T-helper 2 cell treated with Interferon-gamma antibody and Interleukin-4, amounts not matched to agents 5 μg/mL and 100 μg/mL, for 36 hours (primary cell): ENCODE measurements around the gene SLC47A2.

Experiments used
- DNase-seq: peaks from one replicate; pipeline ENCODE4 v3.0.0; 2021; ENCODE audit warnings: low spot score
- H3K27ac Mint-ChIP-seq: one replicate; pipeline ENCODE4 v1.8.0; 2021; ENCODE audit warnings: mild to moderate bottlenecking, mixed read lengths
- H3K27me3 Mint-ChIP-seq: one replicate; pipeline ENCODE4 v1.8.0; 2021; ENCODE audit warnings: low read depth, mixed read lengths
- H3K36me3 Mint-ChIP-seq: one replicate; pipeline ENCODE4 v1.8.0; 2021; ENCODE audit warnings: low read depth, mixed read lengths
- H3K4me1 Mint-ChIP-seq: one replicate; pipeline ENCODE4 v1.8.0; 2021; ENCODE audit warnings: low read depth, mixed read lengths
- H3K4me3 Mint-ChIP-seq: one replicate; pipeline ENCODE4 v1.8.0; 2022; ENCODE audit warnings: mild to moderate bottlenecking, moderate library complexity, mixed read lengths
- H3K9me3 Mint-ChIP-seq: one replicate; pipeline ENCODE4 v1.8.0; 2021; ENCODE audit warnings: mixed read lengths

Gene SLC47A2

GRCh38 chr17:19647697-19648474 lies 68.5 kb downstream of the SLC47A2 start:
- Mint-ChIP-seq H3K27me3 (peaks cover 15% of the 10 kb centered on the region), H3K4me1 (peaks cover 30% of the 10 kb centered on the region), H3K27ac (peak overlapping the region; percentile 93), H3K36me3 (peaks cover 6% of the 10 kb centered on the region), H3K9me3 (no peaks in the 10 kb centered on the region), H3K4me3 (peak overlapping the region; percentile 96)
- DNase-seq: peak; percentile 37

GRCh38 chr17:19646788-19647696 lies 69.3 kb downstream of the SLC47A2 start:
- no peak for DNase-seq
- Mint-ChIP-seq H3K4me1 (peaks cover 37% of the 10 kb centered on the region), H3K27ac (peak overlapping the region; percentile 93), H3K36me3 (peaks cover 3% of the 10 kb centered on the region), H3K9me3 (no peaks in the 10 kb centered on the region), H3K4me3 (peak overlapping the region; percentile 96), H3K27me3 (peaks cover 21% of the 10 kb centered on the region)

- H3K36me3 Mint-ChIP-seq: no peaks in the 10 kb centered on the region
- no peak overlapping the region for H3K27ac Mint-ChIP-seq
- peak overlapping the region; percentile 29 for H3K4me3 Mint-ChIP-seq
- DNase-seq: peak; percentile 48
- peaks cover 30% of the 10 kb centered on the region for H3K27me3 Mint-ChIP-seq
- peaks cover 35% of the 10 kb centered on the region for H3K4me1 Mint-ChIP-seq
- H3K9me3 Mint-ChIP-seq: no peaks in the 10 kb centered on the region
Observed at GRCh38 chr17:19645734-19646201, 70.6 kb downstream of the SLC47A2 start.

- Mint-ChIP-seq H3K27ac (no peak overlapping the region), H3K36me3 (no peaks in the 10 kb centered on the region), H3K4me3 (no peak overlapping the region), H3K27me3 (peaks cover 36% of the 10 kb centered on the region), H3K9me3 (no peaks in the 10 kb centered on the region), H3K4me1 (peaks cover 30% of the 10 kb centered on the region)
- DNase-seq: no peak
Observed at GRCh38 chr17:19644493-19645210, 71.7 kb downstream of the SLC47A2 start.

GRCh38 chr17:19642373-19642893 lies 74.0 kb downstream of the SLC47A2 start:
- peaks cover 42% of the 10 kb centered on the region for H3K27me3 Mint-ChIP-seq
- H3K9me3 Mint-ChIP-seq: no peaks in the 10 kb centered on the region
- DNase-seq: no peak
- H3K36me3 Mint-ChIP-seq: no peaks in the 10 kb centered on the region
- no peak overlapping the region for H3K27ac Mint-ChIP-seq
- H3K4me1 Mint-ChIP-seq: peaks cover 17% of the 10 kb centered on the region
- H3K4me3 Mint-ChIP-seq: no peak overlapping the region

GRCh38 chr17:19641687-19642372 lies 74.6 kb downstream of the SLC47A2 start:
- no peak overlapping the region for H3K4me3 Mint-ChIP-seq
- no peak overlapping the region for H3K27ac Mint-ChIP-seq
- H3K27me3 Mint-ChIP-seq: peaks cover 47% of the 10 kb centered on the region
- no peaks in the 10 kb centered on the region for H3K36me3 Mint-ChIP-seq
- peaks cover 11% of the 10 kb centered on the region for H3K4me1 Mint-ChIP-seq
- DNase-seq: no peak
- no peaks in the 10 kb centered on the region for H3K9me3 Mint-ChIP-seq

GRCh38 chr17:19631905-19632304 lies 84.5 kb downstream of the SLC47A2 start:
- Mint-ChIP-seq H3K4me1 (no peaks in the 10 kb centered on the region), H3K9me3 (no peaks in the 10 kb centered on the region), H3K4me3 (no peak overlapping the region), H3K27me3 (peaks cover 6% of the 10 kb centered on the region), H3K27ac (no peak overlapping the region), H3K36me3 (no peaks in the 10 kb centered on the region)
- no peak for DNase-seq

- Mint-ChIP-seq H3K9me3 (no peaks in the 10 kb centered on the region), H3K27me3 (peaks cover 5% of the 10 kb centered on the region), H3K36me3 (no peaks in the 10 kb centered on the region), H3K4me3 (no peak overlapping the region), H3K27ac (no peak overlapping the region), H3K4me1 (no peaks in the 10 kb centered on the region)
- DNase-seq: no peak
Observed at GRCh38 chr17:19630661-19631060, 85.7 kb downstream of the SLC47A2 start.

- H3K27ac Mint-ChIP-seq: no peak overlapping the region
- no peak for DNase-seq
- H3K4me1 Mint-ChIP-seq: no peaks in the 10 kb centered on the region
- no peak overlapping the region for H3K4me3 Mint-ChIP-seq
- H3K9me3 Mint-ChIP-seq: no peaks in the 10 kb centered on the region
- peaks cover 5% of the 10 kb centered on the region for H3K27me3 Mint-ChIP-seq
- no peaks in the 10 kb centered on the region for H3K36me3 Mint-ChIP-seq
Observed at GRCh38 chr17:19630035-19630434, 86.3 kb downstream of the SLC47A2 start.

- no peak overlapping the region for H3K4me3 Mint-ChIP-seq
- DNase-seq: no peak
- H3K36me3 Mint-ChIP-seq: no peaks in the 10 kb centered on the region
- peaks cover 7% of the 10 kb centered on the region for H3K27me3 Mint-ChIP-seq
- H3K27ac Mint-ChIP-seq: no peak overlapping the region
- no peaks in the 10 kb centered on the region for H3K4me1 Mint-ChIP-seq
- H3K9me3 Mint-ChIP-seq: no peaks in the 10 kb centered on the region
Observed at GRCh38 chr17:19629449-19629848, 86.9 kb downstream of the SLC47A2 start.
